Loucy (cell line): ENCODE data around the gene GABRR3.

Experiments used
- H2AFZ ChIP-seq: fragments of 200-600 bp; sonication (generic); 2 replicates; pipeline ENCODE4 v1.6.0; 2016; ENCODE audit warnings: antibody characterized with exemption, mild to moderate bottlenecking, low read length, moderate library complexity
- H3F3A ChIP-seq: fragments of 200-600 bp; 2 replicates; pipeline ENCODE4 v1.6.0; 2016; ENCODE audit warnings: antibody characterized with exemption, low read depth, mild to moderate bottlenecking
- H3K27me3 ChIP-seq: fragments of 200-600 bp; sonication (generic); 2 replicates; pipeline ENCODE4 v1.6.1; 2014; ENCODE audit warnings: low read length, mild to moderate bottlenecking; ENCODE audit not compliant: insufficient read depth, poor library complexity, severe bottlenecking
- H3K36me3 ChIP-seq: fragments of 200-600 bp; sonication (generic); 2 replicates; pipeline ENCODE4 v1.6.1; 2016; ENCODE audit warnings: low read length; ENCODE audit not compliant: insufficient read depth
- H3K4me1 ChIP-seq: fragments of 200-600 bp; sonication (generic); 2 replicates; pipeline ENCODE4 v1.5.1; 2014; ENCODE audit warnings: low read length, mild to moderate bottlenecking; ENCODE audit not compliant: insufficient read depth, poor library complexity, severe bottlenecking
- H3K4me2 ChIP-seq: fragments of 200-600 bp; sonication (generic); 2 replicates; pipeline ENCODE4 v1.6.0; 2014; ENCODE audit warnings: antibody characterized with exemption, low read length, low read depth, mild to moderate bottlenecking; ENCODE audit not compliant: poor library complexity, severe bottlenecking
- H3K4me3 ChIP-seq: fragments of 200-600 bp; sonication (generic); 2 replicates; pipeline ENCODE4 v1.5.1; 2014; ENCODE audit warnings: low read length, mild to moderate bottlenecking, mixed read lengths; ENCODE audit not compliant: poor library complexity, severe bottlenecking
- H3K79me2 ChIP-seq: fragments of 200-600 bp; sonication (generic); 2 replicates; pipeline ENCODE4 v1.6.1; 2014; ENCODE audit warnings: low read length; ENCODE audit not compliant: insufficient read depth
- H3K9ac ChIP-seq: fragments of 200-600 bp; sonication (generic); 2 replicates; pipeline ENCODE4 v1.6.0; 2014; ENCODE audit warnings: mild to moderate bottlenecking, low read depth, low read length, moderate library complexity; ENCODE audit not compliant: poor library complexity, severe bottlenecking
- H3K9me2 ChIP-seq: fragments of 200-600 bp; sonication (generic); replicated peaks from 2 replicates; pipeline ENCODE4 v1.6.1; 2016; ENCODE audit warnings: low read depth, low read length, mixed read lengths
- H3K9me3 ChIP-seq: fragments of 200-600 bp; sonication (generic); 2 replicates; pipeline ENCODE4 v1.6.1; 2014; ENCODE audit warnings: mild to moderate bottlenecking, antibody characterized with exemption, low read length, low read depth; ENCODE audit not compliant: insufficient read depth
- H4K20me1 ChIP-seq: fragments of 200-600 bp; sonication (generic); 2 replicates; pipeline ENCODE4 v1.6.0; 2014; ENCODE audit warnings: antibody characterized with exemption, low read length, mild to moderate bottlenecking; ENCODE audit not compliant: insufficient read depth, poor library complexity, severe bottlenecking
- EZH2phosphoT487 ChIP-seq: fragments of 200-600 bp; IDR thresholded peaks from 2 replicates; pipeline ENCODE4 v1.6.1; 2018; ENCODE audit warnings: antibody characterized with exemption, mild to moderate bottlenecking, moderate library complexity, borderline replicate concordance
- TF ChIP-seq, protein P1 (sequence below): fragments of 200-600 bp; sonication (generic); conservative IDR thresholded peaks from 2 replicates; pipeline ENCODE4 v1.5.1; 2014; ENCODE audit warnings: mild to moderate bottlenecking, antibody characterized with exemption, low read length

The GABRR3 gene

DNA sequence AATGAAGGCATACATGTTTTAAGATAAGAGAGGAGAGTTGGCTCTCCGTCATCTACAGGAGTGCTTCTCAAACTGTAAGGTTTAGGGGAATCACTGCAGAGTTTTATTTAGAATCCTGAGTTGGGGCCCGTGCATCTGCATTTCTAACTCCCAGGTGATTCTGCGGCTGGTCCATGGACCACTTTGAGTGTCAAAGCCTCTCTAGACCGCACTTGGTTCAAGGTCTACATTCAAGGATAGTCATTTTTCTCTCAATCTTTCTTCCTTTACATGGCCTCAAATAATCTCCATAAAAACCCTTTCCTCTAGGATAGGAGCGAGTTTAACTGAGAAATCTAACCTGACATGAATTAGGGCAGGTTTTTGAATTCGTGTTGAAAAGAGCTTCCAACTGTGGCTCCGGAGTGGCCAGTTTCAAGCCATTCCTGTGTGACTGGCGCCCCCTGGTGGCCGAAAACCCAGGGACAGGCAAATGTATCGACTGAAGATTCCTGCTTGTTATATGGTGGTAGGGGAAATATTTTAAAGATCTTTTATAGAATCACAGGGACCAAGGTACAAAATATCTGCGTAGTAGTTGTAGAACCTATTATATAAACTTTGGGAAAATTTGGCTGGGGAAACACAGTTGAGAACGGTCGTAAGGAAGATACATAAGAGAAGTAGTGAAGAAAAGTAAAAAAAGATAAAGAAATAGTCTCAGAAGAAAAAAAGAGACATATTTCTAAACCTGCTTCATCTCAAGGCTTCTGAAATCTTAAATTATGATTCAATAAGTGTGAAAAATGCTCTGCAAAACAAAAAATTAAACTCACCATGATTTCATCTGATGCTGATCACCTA is 11.9 kb downstream of the GABRR3 start:
- no peaks in the 10 kb centered on the region for H4K20me1 ChIP-seq
- no peaks in the 10 kb centered on the region for H3K4me1 ChIP-seq
- H2AFZ ChIP-seq, result peak overlapping the region; percentile 39; the same call in 1 of the 2 replicates
- no peaks in the 10 kb centered on the region for H3K9me2 ChIP-seq
- H3K36me3 ChIP-seq, result no peaks in the 10 kb centered on the region
- H3K4me3 ChIP-seq, result no peak overlapping the region
- H3K9me3 ChIP-seq, result no peaks in the 10 kb centered on the region
- no peak overlapping the region for H3K9ac ChIP-seq
- no peaks in the 10 kb centered on the region for H3K79me2 ChIP-seq
- H3K27me3 ChIP-seq, result no peaks in the 10 kb centered on the region
- H3F3A ChIP-seq, result no peaks in the 10 kb centered on the region
- TF ChIP-seq, protein P1, sequence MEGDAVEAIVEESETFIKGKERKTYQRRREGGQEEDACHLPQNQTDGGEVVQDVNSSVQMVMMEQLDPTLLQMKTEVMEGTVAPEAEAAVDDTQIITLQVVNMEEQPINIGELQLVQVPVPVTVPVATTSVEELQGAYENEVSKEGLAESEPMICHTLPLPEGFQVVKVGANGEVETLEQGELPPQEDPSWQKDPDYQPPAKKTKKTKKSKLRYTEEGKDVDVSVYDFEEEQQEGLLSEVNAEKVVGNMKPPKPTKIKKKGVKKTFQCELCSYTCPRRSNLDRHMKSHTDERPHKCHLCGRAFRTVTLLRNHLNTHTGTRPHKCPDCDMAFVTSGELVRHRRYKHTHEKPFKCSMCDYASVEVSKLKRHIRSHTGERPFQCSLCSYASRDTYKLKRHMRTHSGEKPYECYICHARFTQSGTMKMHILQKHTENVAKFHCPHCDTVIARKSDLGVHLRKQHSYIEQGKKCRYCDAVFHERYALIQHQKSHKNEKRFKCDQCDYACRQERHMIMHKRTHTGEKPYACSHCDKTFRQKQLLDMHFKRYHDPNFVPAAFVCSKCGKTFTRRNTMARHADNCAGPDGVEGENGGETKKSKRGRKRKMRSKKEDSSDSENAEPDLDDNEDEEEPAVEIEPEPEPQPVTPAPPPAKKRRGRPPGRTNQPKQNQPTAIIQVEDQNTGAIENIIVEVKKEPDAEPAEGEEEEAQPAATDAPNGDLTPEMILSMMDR, result peak; percentile 99
- no peak for TF ChIP-seq EZH2phosphoT487
- no peak overlapping the region for H3K4me2 ChIP-seq

DNA sequence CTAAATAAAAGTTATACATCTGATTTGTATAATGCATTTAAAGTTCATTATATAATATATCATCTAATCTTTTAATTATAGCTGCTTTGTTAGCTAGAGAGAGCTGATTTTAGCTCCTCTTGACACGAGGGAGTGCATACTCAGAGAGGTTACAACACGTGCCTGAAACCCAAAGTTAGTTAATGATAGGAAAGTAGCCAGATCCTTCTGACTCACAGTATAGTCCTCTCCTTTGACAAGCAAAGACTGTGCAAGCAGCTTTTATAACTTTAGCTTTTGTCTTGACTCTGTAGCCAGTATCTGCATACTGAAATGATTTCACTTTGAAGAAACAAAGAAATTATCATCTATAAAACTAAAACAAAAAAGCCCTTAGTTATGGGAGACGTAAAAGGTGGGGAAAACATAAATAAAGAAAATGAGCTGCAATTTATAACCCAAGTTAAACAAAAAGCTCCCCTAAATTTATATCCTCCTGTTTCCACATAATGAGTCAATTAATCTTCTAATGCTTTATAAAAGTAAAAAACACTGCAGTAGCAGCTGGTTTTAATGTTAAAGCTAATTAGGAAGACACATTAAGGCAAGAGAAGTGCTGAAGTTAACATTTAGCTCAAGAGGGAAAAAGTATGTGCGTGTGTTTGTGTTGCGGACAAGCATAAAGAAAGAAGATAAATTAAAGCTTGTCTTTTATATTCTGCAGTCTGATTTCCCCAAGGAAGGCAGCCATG is 13.1 kb downstream of the GABRR3 start:
- Histone ChIP-seq H2AFZ (no peak overlapping the region), H3K9ac (no peak overlapping the region), H3K27me3 (no peaks in the 10 kb centered on the region), H3K4me3 (no peak overlapping the region), H3K4me2 (no peak overlapping the region), H3F3A (no peaks in the 10 kb centered on the region), H3K79me2 (no peaks in the 10 kb centered on the region), H3K36me3 (no peaks in the 10 kb centered on the region), H3K9me2 (no peaks in the 10 kb centered on the region), H4K20me1 (no peaks in the 10 kb centered on the region), H3K4me1 (no peaks in the 10 kb centered on the region), H3K9me3 (no peaks in the 10 kb centered on the region)
- TF ChIP-seq, protein P1, result no peak

- Histone ChIP-seq H3K9me2 (no peaks in the 10 kb centered on the region), H3K36me3 (no peaks in the 10 kb centered on the region), H2AFZ (no peak overlapping the region), H3K4me3 (no peak overlapping the region), H3K4me1 (no peaks in the 10 kb centered on the region), H3F3A (no peaks in the 10 kb centered on the region), H3K27me3 (no peaks in the 10 kb centered on the region), H3K9ac (no peak overlapping the region), H3K79me2 (no peaks in the 10 kb centered on the region), H3K4me2 (no peak overlapping the region), H4K20me1 (no peaks in the 10 kb centered on the region), H3K9me3 (no peaks in the 10 kb centered on the region)
- no peak for TF ChIP-seq EZH2phosphoT487
- TF ChIP-seq, protein P1, result no peak
Observed at GRCh38 chr3:98020412-98020811, 14.7 kb downstream of the GABRR3 start.
